GM12878 (cell line): ENCODE measurements around the gene CAB39L. TPM values are rescaled to one million over a fixed set of nuclear protein-coding genes. Genes with fewer than 3 reads are reported as not detected.

Experiments used
- ATF3 ChIP-seq: IDR thresholded peaks from 2 replicates; pipeline ENCODE4 v1.6.1; 2011; ENCODE audit warnings: low read depth, mild to moderate bottlenecking, low read length, moderate library complexity, borderline replicate concordance; ENCODE audit errors: extremely low read depth
- BACH1 ChIP-seq: fragments of 450-650 bp; IDR thresholded peaks from 2 replicates; pipeline ENCODE4 v1.6.1; 2017; ENCODE audit warnings: mild to moderate bottlenecking, borderline replicate concordance
- CBX5 ChIP-seq: sonication (generic); IDR thresholded peaks from 2 replicates; pipeline ENCODE4 v1.6.1; 2016; ENCODE audit warnings: low read depth, moderate library complexity, mild to moderate bottlenecking, inconsistent platforms
- CREM ChIP-seq: IDR thresholded peaks from 2 replicates; pipeline ENCODE4 v1.6.1; 2014; ENCODE audit warnings: antibody characterized with exemption, low read depth
- E2F4 ChIP-seq: IDR thresholded peaks from 2 replicates; pipeline ENCODE4 v1.6.1; 2012; ENCODE audit warnings: low read depth, low read length, improper control_type of control experiment
- GABPA ChIP-seq: IDR thresholded peaks from 2 replicates; pipeline ENCODE4 v1.6.1; 2014; ENCODE audit warnings: antibody characterized with exemption, low read depth, mild to moderate bottlenecking, inconsistent platforms
- HSF1 ChIP-seq: fragments of 150-350 bp; IDR thresholded peaks from 2 replicates; pipeline ENCODE4 v1.6.1; 2014; ENCODE audit warnings: mild to moderate bottlenecking, low read depth, low read length
- IKZF2 ChIP-seq, 2 experiments: fragments of 450-650 bp; IDR thresholded peaks; 2 replicates each; pipeline ENCODE4 v1.6.1; 2017; ENCODE audit warnings: mild to moderate bottlenecking in 2 of 2, moderate library complexity in 2 of 2
- KDM1A ChIP-seq: fragments of 200-600 bp; sonication (generic); IDR thresholded peaks from 2 replicates; pipeline ENCODE4 v1.6.1; 2016; ENCODE audit warnings: borderline replicate concordance
- LARP7 ChIP-seq: fragments of 450-650 bp; IDR thresholded peaks from 2 replicates; pipeline ENCODE4 v1.6.1; 2017; ENCODE audit warnings: mild to moderate bottlenecking
- MAX ChIP-seq: IDR thresholded peaks from 2 replicates; pipeline ENCODE4 v1.6.1; 2012; ENCODE audit warnings: low read depth, low read length, improper control_type of control experiment
- NBN ChIP-seq: fragments of 450-650 bp; IDR thresholded peaks from 2 replicates; pipeline ENCODE4 v1.6.1; 2016
- PAX8 ChIP-seq: fragments of 450-650 bp; IDR thresholded peaks from 2 replicates; pipeline ENCODE4 v1.6.1; 2017; ENCODE audit warnings: mild to moderate bottlenecking, moderate library complexity
- PRDM15 ChIP-seq: fragments of 450-650 bp; formaldehyde crosslinking; IDR thresholded peaks from 2 replicates; pipeline ENCODE4 v1.4.0; 2020; ENCODE audit warnings: mild to moderate bottlenecking, moderate library complexity
- RAD51 ChIP-seq: fragments of 450-650 bp; IDR thresholded peaks from 2 replicates; pipeline ENCODE4 v1.6.1; 2016; ENCODE audit warnings: moderate library complexity, mild to moderate bottlenecking, inconsistent platforms
- RELB ChIP-seq: fragments of 450-650 bp; IDR thresholded peaks from 2 replicates; pipeline ENCODE4 v1.6.1; 2017; ENCODE audit warnings: low read depth, mild to moderate bottlenecking, moderate library complexity
- SPI1 ChIP-seq: IDR thresholded peaks from 2 replicates; pipeline ENCODE4 v1.6.1; 2011; ENCODE audit warnings: low read depth, mild to moderate bottlenecking, low read length, moderate library complexity, borderline replicate concordance; ENCODE audit not compliant: insufficient read depth
- SREBF2 ChIP-seq: IDR thresholded peaks from 2 replicates; pipeline ENCODE4 v1.6.1; 2012; ENCODE audit warnings: mild to moderate bottlenecking, low read length
- TBL1XR1 ChIP-seq: IDR thresholded peaks from 2 replicates; pipeline ENCODE4 v1.6.1; 2012; ENCODE audit warnings: low read depth, low read length, improper control_type of control experiment
- WRNIP1 ChIP-seq: IDR thresholded peaks from 2 replicates; pipeline ENCODE4 v1.6.1; 2011; ENCODE audit warnings: low read depth, low read length, improper control_type of control experiment, borderline replicate concordance
- ZNF217 ChIP-seq: fragments of 450-650 bp; IDR thresholded peaks from 2 replicates; pipeline ENCODE4 v1.6.1; 2017; ENCODE audit warnings: antibody characterized with exemption, mild to moderate bottlenecking
- polyA plus RNA-seq, 11 experiments: library from polyadenylated mRNA; depleted of rRNA in 4 of 11; unstranded in 6 of 11; stranded (reverse) in 5 of 11; fragments of >200 nt; fragmentation: Nextera tagmentation in 4 of 11; fragmentation: Illumina TruSeq in 1 of 11; extraction: Ambion mirVana in 4 of 11; extraction: Trizol in 1 of 11; gene quantifications; 1 replicate in 1 of 11; 2 replicates in 10 of 11; pipeline versions ENCODE4 v1.2.1 to v1.2.3, GENCODE V29; 2011 to 2016; ENCODE audit warnings: inconsistent platforms in 2 of 11, missing spikeins in 2 of 11, low read depth in 1 of 11
- total RNA-seq, 4 experiments: library from RNA; depleted of rRNA in 3 of 4; stranded (reverse); fragments of >200 nt in 3 of 4; fragmentation: Illumina TruSeq in 1 of 4; extraction: Trizol in 1 of 4; gene quantifications; 2 replicates each; pipeline versions ENCODE4 v1.2.1 to v1.2.3, GENCODE V29; 2013 to 2021

Gene CAB39L
- total and polyA plus RNA-seq, 10 of the 15 experiments (the other 5 are each of a cell fraction or from before 2014, with no cell fraction given): 0.88 to 3.0 (median 1.7) TPM

- TF ChIP-seq ZNF217 (no peak), MAX (peak; percentile 74; the same call in 1 of the 2 replicates), PAX8 (peak; percentile 74; the same call in 1 of the 2 replicates), ATF3 (no peak), RELB (peak; percentile 82), SREBF2 (no peak), BACH1 (0 out of 2 replicates have a peak, but pooled peaks have one; percentile 45), IKZF2 (IDR thresholded peaks at IDR 0.05) (peak; percentile 73 to 79; a peak in 3 of 4 replicates), RAD51 (peak; percentile 97), LARP7 (peak; percentile 62; the same call in 1 of the 2 replicates), E2F4 (no peak), KDM1A (no peak), PRDM15 (no peak), SPI1 (0 out of 2 replicates have a peak, but pooled peaks have one; percentile 0), HSF1 (no peak), WRNIP1 (no peak), NBN (0 out of 2 replicates have a peak, but pooled peaks have one; percentile 8), CBX5 (no peak), GABPA (0 out of 2 replicates have a peak, but pooled peaks have one; percentile 22), CREM (no peak), TBL1XR1 (0 out of 2 replicates have a peak, but pooled peaks have one; percentile 38)
These were observed 896 bp upstream of the CAB39L start (continued) for GRCh38 chr13:49444524-49445395.
